H1 (cell line): ENCODE results near the gene UBE2D3. TPM values are rescaled to one million over a fixed set of nuclear protein-coding genes. Genes with fewer than 3 reads are reported as not detected.

Experiments
- CHD1 ChIP-seq: IDR thresholded peaks from 2 replicates; pipeline ENCODE4 v1.6.1; 2012; ENCODE audit warnings: low read depth, low read length, improper control_type of control experiment
- CREB1 ChIP-seq: IDR thresholded peaks from 2 replicates; pipeline ENCODE4 v1.6.1; 2012; ENCODE audit warnings: inconsistent platforms
- EGR1 ChIP-seq: IDR thresholded peaks from 2 replicates; pipeline ENCODE4 v1.6.1; 2011; ENCODE audit warnings: low read depth, low read length, borderline replicate concordance
- EP300 ChIP-seq, 2 experiments: IDR thresholded peaks; 1 replicate in 1 of 2; 2 replicates in 1 of 2; pipeline ENCODE4 v1.6.1; 2011 to 2012; ENCODE audit warnings: low read depth in 2 of 2, low read length in 2 of 2, mild to moderate bottlenecking in 2 of 2, borderline replicate concordance in 1 of 2, inconsistent platforms in 1 of 2, moderate library complexity in 1 of 2
- KDM5A ChIP-seq: fragments of 200-600 bp; IDR thresholded peaks from 2 replicates; pipeline ENCODE4 v1.7.1; 2012; ENCODE audit warnings: mild to moderate bottlenecking, low read length, inconsistent platforms, mixed read lengths
- POLR2A ChIP-seq, 2 experiments: IDR thresholded peaks; 1 replicate in 1 of 2; 2 replicates in 1 of 2; pipeline ENCODE4 v1.6.1; 2011; ENCODE audit warnings: low read depth in 2 of 2, low read length in 2 of 2, mild to moderate bottlenecking in 2 of 2; ENCODE audit errors: control extremely low read depth in 1 of 2
- POLR2AphosphoS5 ChIP-seq: IDR thresholded peaks from 2 replicates; pipeline ENCODE4 v1.6.1; 2011; ENCODE audit warnings: low read depth, low read length
- SIN3A ChIP-seq, 2 experiments: IDR thresholded peaks in 1 of 2; conservative IDR thresholded peaks in 1 of 2; 2 replicates each; pipeline ENCODE4 v1.6.1; 2011 to 2012; ENCODE audit warnings: low read length in 2 of 2, improper control_type of control experiment in 1 of 2, low read depth in 1 of 2, mild to moderate bottlenecking in 1 of 2
- SIRT6 ChIP-seq: IDR thresholded peaks from one replicate; pipeline ENCODE4 v1.7.1; 2012; ENCODE audit warnings: low read length, inconsistent platforms
- SRF ChIP-seq: IDR thresholded peaks from 2 replicates; pipeline ENCODE4 v1.6.1; 2011; ENCODE audit warnings: mild to moderate bottlenecking, low read depth, low read length, moderate library complexity
- TAF1 ChIP-seq: IDR thresholded peaks from 2 replicates; pipeline ENCODE4 v1.6.1; 2011; ENCODE audit warnings: mild to moderate bottlenecking, low read depth, low read length
- TBP ChIP-seq: IDR thresholded peaks from 2 replicates; pipeline ENCODE4 v1.6.1; 2011; ENCODE audit warnings: low read depth, low read length, improper control_type of control experiment
- YY1 ChIP-seq: IDR thresholded peaks from 2 replicates; pipeline ENCODE4 v1.6.1; 2011; ENCODE audit warnings: low read depth, mild to moderate bottlenecking, low read length
- polyA plus RNA-seq, 7 experiments: library from polyadenylated mRNA; depleted of rRNA in 3 of 7; stranded (reverse) in 5 of 7; unstranded in 2 of 7; fragments of >200 nt in 5 of 7; fragments of 200-250 nt in 2 of 7; gene quantifications; 1 replicate in 5 of 7; 2 replicates in 1 of 7; 4 replicates in 1 of 7; pipeline versions ENCODE4 v1.2.1 to v1.2.3, GENCODE V29; 2011 to 2013; ENCODE audit warnings: missing spikeins in 2 of 7, mixed read lengths in 2 of 7
- total RNA-seq: library from RNA; stranded (reverse); fragmentation: NEBNext Ultra II Directional; extraction: Animal tissue kit (Norgen Biotek cat#: 25700); gene quantifications from 2 replicates; pipeline ENCODE4 v1.2.1, GENCODE V29; 2021

Gene UBE2D3
- total and polyA plus RNA-seq, 2 of the 8 experiments (the other 6 are each of a cell fraction or from before 2014, with no cell fraction given): 396 to 544 TPM

- 0 out of 4 replicates have a peak, but pooled peaks of 1 of the 2 experiments have one; percentile 77 for TF ChIP-seq SIN3A (conservative IDR thresholded peaks at IDR 0.05 in 1 of 2, IDR thresholded peaks at IDR 0.05 in 1 of 2; ENCODE audit: low read depth in 1 of 2, low read length in 2 of 2)
- TF ChIP-seq POLR2A (IDR thresholded peaks at IDR 0.05; ENCODE audit: control extremely low read depth in 1 of 2, low read depth in 2 of 2, low read length in 2 of 2): peak; percentile 37 to 75
- TF ChIP-seq POLR2AphosphoS5: peak; percentile 42; the same call in 1 of the 2 replicates
- peak; percentile 77 for TF ChIP-seq TAF1
- TF ChIP-seq KDM5A: peak; percentile 47; the same call in 1 of the 2 replicates
- TF ChIP-seq SIRT6: no peak
- no peak for TF ChIP-seq CREB1
- TF ChIP-seq CHD1: peak; percentile 55; the same call in 1 of the 2 replicates
- TF ChIP-seq YY1: peak; percentile 92
- peak; percentile 73 for TF ChIP-seq TBP
- TF ChIP-seq SRF: no peak
- TF ChIP-seq EP300 (IDR thresholded peaks at IDR 0.05; ENCODE audit: borderline replicate concordance in 1 of 2, low read depth in 2 of 2, low read length in 2 of 2): 0 out of 3 replicates have a peak, but pooled peaks of 1 of the 2 experiments have one; percentile 26
- peak; percentile 51; the same call in 1 of the 2 replicates for TF ChIP-seq EGR1
Measured at GRCh38 chr4:102825261-102826091, 1.9 kb downstream of the UBE2D3 start (continued).
